Uterus (tissue), 4 donors: ENCODE results near the gene GALNTL6. TPM values are rescaled to one million over a fixed set of nuclear protein-coding genes. Genes with fewer than 3 reads are reported as not detected.
"Not testable (repeated sequence)": the region's sequence is repeated elsewhere in the genome, so short reads cannot be mapped to it uniquely, and the experiment has no call there.

ENCODE experiments used
- DNase-seq, 2 donors: peaks; one replicate each; pipeline ENCODE4 v3.0.0-alpha.2; 2019 to 2020
- H3K27ac ChIP-seq, 2 donors: fragments of 200-600 bp; sonication (generic); 1 replicate in 1 of 2; 2 replicates in 1 of 2; pipeline ENCODE4 v1.5.1; 2016 to 2018
- H3K27me3 ChIP-seq, 2 donors: fragments of 200-600 bp; sonication (generic); one replicate each; pipeline ENCODE4 v1.5.1; 2018 to 2019; ENCODE audit warnings: control low read depth in 1 of 2
- H3K36me3 ChIP-seq, 2 donors: fragments of 200-600 bp; sonication (generic); one replicate each; pipeline ENCODE4 v1.5.1; 2019; ENCODE audit warnings: control low read depth in 1 of 2
- H3K4me1 ChIP-seq, 2 donors: fragments of 200-600 bp; sonication (generic); one replicate each; pipeline ENCODE4 v1.5.1; 2018 to 2019; ENCODE audit warnings: control low read depth in 1 of 2
- H3K4me3 ChIP-seq, 2 donors: fragments of 200-600 bp; sonication (generic); 1 replicate in 1 of 2; 2 replicates in 1 of 2; pipeline ENCODE4 v1.5.1; 2018 to 2019; ENCODE audit warnings: mild to moderate bottlenecking in 1 of 2
- H3K9me3 ChIP-seq, 2 donors: fragments of 200-600 bp; sonication (generic); one replicate each; pipeline ENCODE4 v1.5.1; 2019; ENCODE audit warnings: control low read depth in 1 of 2
- POLR2A ChIP-seq, 2 donors: fragments of 450-650 bp; IDR thresholded peaks; one replicate each; pipeline ENCODE4 v1.6.1; 2016; ENCODE audit warnings: antibody characterized with exemption in 2 of 2, mild to moderate bottlenecking in 1 of 2, moderate library complexity in 1 of 2
- intact Hi-C: fragments of 100-400 bp; cut with DNase I; formaldehyde crosslinking; loops from one replicate; pipeline ENCODE4 v1.15.1; 2023; ENCODE audit warnings: low total_unique reads
- total RNA-seq, 4 donors: library from RNA; depleted of rRNA in 3 of 4; stranded (reverse); fragments of >200 nt in 3 of 4; gene quantifications; one replicate each; pipeline versions ENCODE4 v1.1.0 to v1.2.4, GENCODE V29; 2014 to 2023
- TF ChIP-seq, protein P1 (sequence below), 4 experiments: fragments of 200-600 bp in 2 of 4; fragments of 450-650 bp in 2 of 4; sonication (generic) in 2 of 4; IDR thresholded peaks; one replicate each; pipeline ENCODE4 v1.5.1; 2016 to 2019; ENCODE audit warnings: antibody characterized with exemption in 4 of 4, mild to moderate bottlenecking in 2 of 4, moderate library complexity in 1 of 4
- donor health status: DM: yes; HTN: yes; CAD: no.

The GALNTL6 gene
- total RNA-seq, 4 donors from 2014 or later, result 2.6 TPM; not detected in 3

DNA sequence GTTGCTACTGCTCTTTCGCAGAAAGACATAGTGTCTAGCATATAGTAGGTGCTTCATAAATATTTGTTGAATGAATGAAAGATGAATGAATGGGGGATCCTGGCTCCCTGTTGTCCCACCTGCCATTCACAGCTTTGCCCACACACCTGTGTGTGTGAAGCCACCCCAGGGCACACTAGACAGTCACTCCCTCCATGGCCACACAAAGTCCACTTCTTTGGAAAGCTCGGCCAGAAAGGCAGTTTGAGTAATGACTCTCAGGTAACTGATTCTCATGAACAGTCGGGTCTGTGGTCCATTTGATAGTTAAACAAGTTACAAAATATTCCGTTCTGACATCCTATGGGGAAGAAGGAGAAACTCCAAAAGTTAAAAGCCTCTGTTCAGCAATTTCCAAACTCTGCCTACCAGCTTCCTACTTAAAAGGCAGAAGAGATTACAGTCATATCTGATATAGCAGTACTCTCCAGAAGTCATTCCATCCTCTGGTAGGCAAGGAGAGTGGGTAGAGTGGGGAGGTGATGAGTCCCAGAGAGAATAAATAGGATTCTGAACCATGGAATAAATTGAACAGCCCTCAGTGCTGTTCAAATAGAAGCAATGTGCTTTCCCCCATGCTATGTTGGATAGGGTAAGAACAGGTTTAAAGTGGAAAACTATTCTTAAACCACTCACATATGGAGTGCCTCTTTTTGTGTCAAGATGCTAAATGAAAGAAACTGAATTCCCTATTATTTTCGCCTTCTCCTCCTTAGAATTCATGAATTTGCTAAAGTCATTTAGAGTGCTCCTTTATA is 1150.5 kb downstream of the GALNTL6 start:
- intact Hi-C loops, result no loop called here
- H3K4me1 ChIP-seq, result peaks cover 0 to 8% of the 10 kb centered on the region in 2 donors
- no peak for DNase-seq
- TF ChIP-seq POLR2A (IDR thresholded peaks at IDR 0.05), result no peak
- TF ChIP-seq, protein P1, sequence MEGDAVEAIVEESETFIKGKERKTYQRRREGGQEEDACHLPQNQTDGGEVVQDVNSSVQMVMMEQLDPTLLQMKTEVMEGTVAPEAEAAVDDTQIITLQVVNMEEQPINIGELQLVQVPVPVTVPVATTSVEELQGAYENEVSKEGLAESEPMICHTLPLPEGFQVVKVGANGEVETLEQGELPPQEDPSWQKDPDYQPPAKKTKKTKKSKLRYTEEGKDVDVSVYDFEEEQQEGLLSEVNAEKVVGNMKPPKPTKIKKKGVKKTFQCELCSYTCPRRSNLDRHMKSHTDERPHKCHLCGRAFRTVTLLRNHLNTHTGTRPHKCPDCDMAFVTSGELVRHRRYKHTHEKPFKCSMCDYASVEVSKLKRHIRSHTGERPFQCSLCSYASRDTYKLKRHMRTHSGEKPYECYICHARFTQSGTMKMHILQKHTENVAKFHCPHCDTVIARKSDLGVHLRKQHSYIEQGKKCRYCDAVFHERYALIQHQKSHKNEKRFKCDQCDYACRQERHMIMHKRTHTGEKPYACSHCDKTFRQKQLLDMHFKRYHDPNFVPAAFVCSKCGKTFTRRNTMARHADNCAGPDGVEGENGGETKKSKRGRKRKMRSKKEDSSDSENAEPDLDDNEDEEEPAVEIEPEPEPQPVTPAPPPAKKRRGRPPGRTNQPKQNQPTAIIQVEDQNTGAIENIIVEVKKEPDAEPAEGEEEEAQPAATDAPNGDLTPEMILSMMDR (IDR thresholded peaks at IDR 0.05), result no peak
- no peaks in the 10 kb centered on the region for H3K36me3 ChIP-seq
- peak overlapping the region; percentile 62 to 66 for H3K27ac ChIP-seq
- H3K9me3 ChIP-seq, result no peaks in the 10 kb centered on the region
- H3K4me3 ChIP-seq, result no peak overlapping the region
- H3K27me3 ChIP-seq, result no peaks in the 10 kb centered on the region

DNA sequence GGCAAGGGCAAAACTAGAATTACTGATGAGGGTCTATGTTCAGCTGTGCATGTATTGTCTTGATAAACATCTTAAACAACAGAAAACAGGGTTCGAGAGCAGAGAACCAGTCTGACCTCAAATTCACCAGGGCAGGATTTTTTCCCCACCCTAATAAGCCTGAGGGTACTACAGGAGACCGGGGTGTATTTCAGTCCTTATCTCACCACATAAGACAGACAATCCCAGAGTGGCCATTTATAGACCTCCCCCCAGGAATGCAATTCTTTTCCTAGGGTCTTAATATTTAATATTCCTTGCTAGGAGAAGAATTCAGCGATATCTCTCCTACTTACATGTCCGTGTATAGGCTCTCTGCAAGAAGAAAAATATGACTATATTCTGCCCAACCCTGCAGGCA is 1157.0 kb downstream of the GALNTL6 start:
- H3K36me3 ChIP-seq, H3K27ac ChIP-seq, DNase-seq, intact Hi-C loops, H3K27me3 ChIP-seq, H3K4me3 ChIP-seq, H3K9me3 ChIP-seq, H3K4me1 ChIP-seq: not testable (repeated sequence)

DNA sequence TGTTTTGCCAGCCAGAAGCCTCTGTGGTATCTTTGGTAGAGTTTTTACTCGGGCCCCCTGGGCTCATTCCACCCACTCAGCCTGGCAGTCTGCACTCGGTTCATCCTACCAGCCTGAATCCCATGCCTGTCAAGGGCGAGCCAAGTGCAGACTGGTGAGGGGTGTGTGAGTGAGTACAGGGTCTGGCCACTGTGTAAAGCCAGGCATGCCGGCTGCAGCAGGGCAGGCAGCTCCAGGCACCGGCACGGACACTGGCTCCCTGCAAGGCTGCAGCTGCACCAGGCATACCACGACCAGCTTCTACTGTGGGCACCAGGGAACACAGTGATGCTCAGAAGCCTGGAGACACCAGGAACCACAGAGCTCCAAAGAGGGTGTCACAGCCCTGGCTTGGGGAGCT is 1161.4 kb downstream of the GALNTL6 start:
- intact Hi-C loops, result no loop called here
- Histone ChIP-seq H3K36me3 (no peaks in the 10 kb centered on the region), H3K27ac (no peak overlapping the region), H3K27me3 (no peaks in the 10 kb centered on the region), H3K4me1 (no peaks in the 10 kb centered on the region), H3K9me3 (no peaks in the 10 kb centered on the region), H3K4me3 (no peak overlapping the region)
- no peak for TF ChIP-seq POLR2A (IDR thresholded peaks at IDR 0.05)
- TF ChIP-seq, protein P1 (IDR thresholded peaks at IDR 0.05), result no peak
- no peak for DNase-seq

DNA sequence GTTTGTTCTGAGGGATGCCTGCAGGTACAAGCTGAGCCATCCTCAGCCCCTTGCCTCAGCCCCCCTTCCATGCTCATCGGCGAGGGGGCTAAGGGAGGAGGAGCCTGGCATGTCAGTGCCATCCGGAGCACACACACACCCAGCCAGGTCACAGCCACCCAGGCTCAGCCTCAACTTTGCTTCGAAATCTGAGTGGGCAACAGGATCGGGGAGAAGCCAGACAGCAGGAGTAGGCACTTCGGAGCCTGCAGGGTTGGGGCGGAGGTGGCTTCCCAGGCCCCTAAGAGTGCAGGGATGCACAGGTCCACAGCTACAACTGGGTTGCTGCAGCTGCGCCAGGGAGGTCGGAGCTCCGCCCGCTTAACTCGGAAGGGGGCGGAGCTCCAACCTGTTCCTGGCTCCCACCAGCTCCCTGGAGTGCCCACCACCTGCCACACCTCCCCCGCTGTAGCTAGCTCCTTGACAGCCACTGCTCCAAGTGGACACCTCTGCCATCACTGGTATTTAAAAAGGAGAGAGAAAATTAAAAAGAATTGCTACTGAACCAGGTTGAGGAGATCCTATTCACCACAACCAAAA is 1162.5 kb downstream of the GALNTL6 start:
- no peak for DNase-seq
- H3K4me1 ChIP-seq, result no peaks in the 10 kb centered on the region

DNA sequence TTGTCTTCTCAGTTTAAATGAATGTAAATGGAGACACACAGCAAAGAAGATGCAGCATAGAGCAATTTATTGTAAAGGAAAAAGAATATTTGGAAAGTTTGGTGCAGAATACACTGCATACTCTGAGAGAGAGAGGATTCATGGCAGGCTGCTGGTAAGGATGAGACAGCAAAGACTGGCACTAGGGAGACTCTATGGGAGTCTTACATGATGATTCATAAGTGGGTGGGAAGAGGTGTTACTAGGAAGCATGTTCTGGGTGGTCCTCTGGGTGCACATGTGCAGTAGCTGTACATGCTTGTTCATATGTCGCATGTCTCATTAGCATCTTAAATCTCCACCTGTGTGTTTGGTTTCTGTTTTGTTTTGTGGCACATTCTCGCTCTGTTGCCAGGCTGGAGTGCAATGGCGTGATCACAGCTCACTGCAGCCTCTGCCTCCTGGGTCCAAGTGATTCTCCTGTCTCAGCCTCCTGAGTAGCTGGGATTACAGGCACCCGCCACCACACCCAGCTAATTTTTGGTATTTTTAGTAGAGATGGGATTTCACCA is 1164.4 kb downstream of the GALNTL6 start:
- H3K27ac ChIP-seq, H3K36me3 ChIP-seq, H3K4me1 ChIP-seq, intact Hi-C loops, H3K27me3 ChIP-seq, H3K9me3 ChIP-seq, H3K4me3 ChIP-seq, DNase-seq: not testable (repeated sequence)

More for the DNA sequence above, 1162.5 kb downstream of the GALNTL6 start:
- intact Hi-C loops, result no loop called here
- TF ChIP-seq, protein P1 (IDR thresholded peaks at IDR 0.05), result no peak
- no peak for TF ChIP-seq POLR2A (IDR thresholded peaks at IDR 0.05)
- Histone ChIP-seq H3K27ac (no peak overlapping the region), H3K9me3 (no peaks in the 10 kb centered on the region), H3K27me3 (no peaks in the 10 kb centered on the region), H3K36me3 (no peaks in the 10 kb centered on the region), H3K4me3 (no peak overlapping the region)

DNA sequence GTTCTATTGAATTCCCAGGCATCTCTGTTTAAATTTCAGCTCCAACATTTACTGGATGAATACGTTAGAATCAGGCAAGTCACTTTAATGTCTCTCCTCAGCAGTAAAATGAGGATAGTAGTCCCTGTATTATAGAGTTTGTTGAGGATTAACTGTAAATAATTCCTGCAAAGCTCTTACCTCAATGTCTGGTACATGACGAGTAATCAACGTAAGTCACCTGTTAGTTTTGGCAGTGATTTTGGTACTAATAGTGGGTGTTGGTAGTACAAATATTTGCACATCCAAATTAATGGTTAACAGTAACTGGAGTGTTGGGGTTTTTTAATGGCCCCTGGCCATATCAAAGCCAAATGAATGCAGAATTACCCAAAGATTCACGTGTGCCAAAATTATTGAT is 1165.6 kb downstream of the GALNTL6 start:
- no peaks in the 10 kb centered on the region for H3K9me3 ChIP-seq
- intact Hi-C loops, result no loop called here
- DNase-seq, result no peak

More for the DNA sequence above, 1165.6 kb downstream of the GALNTL6 start:
- Histone ChIP-seq H3K4me1 (no peaks in the 10 kb centered on the region), H3K4me3 (no peak overlapping the region), H3K27me3 (no peaks in the 10 kb centered on the region), H3K27ac (no peak overlapping the region), H3K36me3 (no peaks in the 10 kb centered on the region)
- no peak for TF ChIP-seq POLR2A (IDR thresholded peaks at IDR 0.05)
- TF ChIP-seq, protein P1 (IDR thresholded peaks at IDR 0.05), result no peak
